PFSK-1 (cell line): ENCODE data around the gene FREM1.

ENCODE experiments used
- FOXP2 ChIP-seq: optimal IDR thresholded peaks from 2 replicates; pipeline ENCODE3; 2011; ENCODE audit warnings: borderline replicate concordance, control low read depth, inconsistent platforms; ENCODE audit not compliant: insufficient read depth; ENCODE audit errors: extremely low read length, extremely low read depth
- POLR2AphosphoS5 ChIP-seq: IDR thresholded peaks from 2 replicates; pipeline ENCODE4 v1.6.1; 2012; ENCODE audit warnings: low read depth, mild to moderate bottlenecking, control low read depth, low read length, moderate library complexity
- REST ChIP-seq, 2 experiments: IDR thresholded peaks; 2 replicates each; pipeline versions ENCODE4 v1.6.1 to v1.8.0; 2011 to 2012; ENCODE audit warnings: low read depth in 2 of 2, low read length in 2 of 2, control low read depth in 1 of 2, inconsistent platforms in 1 of 2, mild to moderate bottlenecking in 1 of 2, moderate library complexity in 1 of 2; ENCODE audit not compliant: insufficient read depth in 1 of 2
- SIN3A ChIP-seq: IDR thresholded peaks from 2 replicates; pipeline ENCODE4 v1.6.1; 2012; ENCODE audit warnings: mild to moderate bottlenecking, low read length, moderate library complexity, borderline replicate concordance; ENCODE audit not compliant: insufficient read depth
- TAF1 ChIP-seq: IDR thresholded peaks from 2 replicates; pipeline ENCODE4 v1.6.1; 2012; ENCODE audit warnings: low read length, control low read depth, borderline replicate concordance; ENCODE audit not compliant: insufficient read depth

Gene FREM1

GRCh38 chr9:14741369-14741768, 168.9 kb downstream of the FREM1 start:
- no peak for TF ChIP-seq FOXP2
- TF ChIP-seq REST (IDR thresholded peaks at IDR 0.05; ENCODE audit: insufficient read depth in 1 of 2, low read depth in 2 of 2, low read length in 2 of 2) = no peak
- TF ChIP-seq SIN3A = no peak

GRCh38 chr9:14733133-14733532, 177.1 kb downstream of the FREM1 start:
- TF ChIP-seq TAF1 (no peak), FOXP2 (no peak)

- no peak for TF ChIP-seq REST (IDR thresholded peaks at IDR 0.05; ENCODE audit: insufficient read depth in 1 of 2, low read depth in 2 of 2, low read length in 2 of 2)
- TF ChIP-seq FOXP2 = no peak
- TF ChIP-seq SIN3A = no peak
- no peak for TF ChIP-seq TAF1
- TF ChIP-seq POLR2AphosphoS5 = no peak
Measured at GRCh38 chr9:14731294-14731981, 178.8 kb downstream of the FREM1 start.

- TF ChIP-seq FOXP2 = no peak
- no peak for TF ChIP-seq POLR2AphosphoS5
- TF ChIP-seq REST (IDR thresholded peaks at IDR 0.05; ENCODE audit: insufficient read depth in 1 of 2, low read depth in 2 of 2, low read length in 2 of 2) = no peak
- no peak for TF ChIP-seq TAF1
- no peak for TF ChIP-seq SIN3A
Measured at GRCh38 chr9:14730461-14730898, 179.7 kb downstream of the FREM1 start.

- TF ChIP-seq POLR2AphosphoS5 (no peak), FOXP2 (no peak), REST (IDR thresholded peaks at IDR 0.05; ENCODE audit: insufficient read depth in 1 of 2, low read depth in 2 of 2, low read length in 2 of 2) (no peak), SIN3A (no peak), TAF1 (no peak)
Measured at GRCh38 chr9:14723301-14723700, 186.9 kb downstream of the FREM1 start.
